Measurements from ENCODE around the gene TSPEAR.
"Not testable (repeated sequence)": the region's sequence is repeated elsewhere in the genome, so short reads cannot be mapped to it uniquely, and the experiment has no call there.

TSPEAR gene

GRCh38 chr21:44687671-44688070 is 23.7 kb downstream of the TSPEAR start:
- H3K4me3 ChIP-seq (ENCODE audit: insufficient read depth, low read length, poor library complexity, severe bottlenecking) = no peak overlapping the region
- no peaks in the 10 kb centered on the region for H3K27me3 ChIP-seq (ENCODE audit: low read length)
- no peaks in the 10 kb centered on the region for H3K9me3 ChIP-seq (ENCODE audit: insufficient read depth, low read length)
- H3F3A ChIP-seq (ENCODE audit: insufficient read depth) = no peaks in the 10 kb centered on the region
- no peak overlapping the region for H3K9ac ChIP-seq (ENCODE audit: low read length)
- no peaks in the 10 kb centered on the region for H3K79me2 ChIP-seq (ENCODE audit: insufficient read depth, low read length)
- H3K27ac ChIP-seq (ENCODE audit: low read depth, low read length) = no peak overlapping the region
- H3K36me3 ChIP-seq (ENCODE audit: low read length) = no peaks in the 10 kb centered on the region
- H3K9me2 ChIP-seq (replicated peaks; ENCODE audit: insufficient read depth, low read length) = no peaks in the 10 kb centered on the region
- H4K20me1 ChIP-seq (ENCODE audit: low read depth, low read length) = no peaks in the 10 kb centered on the region
- no peak overlapping the region for H2AFZ ChIP-seq (ENCODE audit: low read depth, low read length, severe bottlenecking)
- TF ChIP-seq CTCF (IDR thresholded peaks at IDR 0.05; ENCODE audit: insufficient read depth, low read length, poor library complexity, severe bottlenecking) = no peak
- no peak for TF ChIP-seq EZH2phosphoT487 (conservative IDR thresholded peaks at IDR 0.05; ENCODE audit: low read length)
- no peak overlapping the region for H3K4me2 ChIP-seq (ENCODE audit: low read depth, low read length, poor library complexity, severe bottlenecking)

DNA sequence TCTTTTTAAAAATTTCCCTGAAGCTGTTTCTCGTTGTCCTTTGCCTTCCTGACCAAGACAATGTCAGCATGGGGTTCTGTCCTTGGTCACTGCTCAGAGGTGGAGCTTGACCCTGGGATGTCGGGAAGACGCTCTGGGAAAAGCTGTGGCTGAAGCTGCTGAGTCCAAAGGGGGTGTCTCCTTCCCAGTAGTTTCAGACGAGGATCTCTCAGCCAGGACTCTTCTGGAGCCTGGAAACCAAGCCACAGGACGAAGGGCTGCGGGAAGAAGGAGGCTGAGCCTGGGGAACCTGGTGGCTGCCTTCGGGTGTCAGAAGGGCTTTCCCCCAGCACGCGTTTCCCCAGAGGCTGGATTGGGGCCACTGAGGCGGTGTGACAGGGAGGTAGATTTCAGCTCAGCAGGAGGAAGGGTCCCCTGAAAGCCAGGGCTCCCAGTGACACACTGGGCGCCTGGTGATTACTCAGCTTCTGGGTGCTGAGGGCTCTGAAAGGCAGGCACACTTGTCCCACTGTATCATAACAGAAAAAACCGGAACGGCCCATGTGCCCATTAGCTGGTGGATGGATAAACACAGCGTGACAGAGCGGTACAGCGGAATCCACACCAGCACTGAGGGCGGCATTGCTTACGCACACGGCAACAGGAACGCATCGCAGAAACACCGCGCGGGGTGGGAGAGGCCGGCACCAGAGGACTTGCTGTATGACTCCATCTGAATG is 24.4 kb downstream of the TSPEAR start:
- Histone ChIP-seq H3F3A (ENCODE audit: insufficient read depth) (no peaks in the 10 kb centered on the region), H3K4me3 (ENCODE audit: insufficient read depth, low read length, poor library complexity, severe bottlenecking) (no peak overlapping the region), H2AFZ (ENCODE audit: low read depth, low read length, severe bottlenecking) (no peak overlapping the region), H3K27me3 (ENCODE audit: low read length) (no peaks in the 10 kb centered on the region), H3K4me2 (ENCODE audit: low read depth, low read length, poor library complexity, severe bottlenecking) (no peak overlapping the region), H3K9ac (ENCODE audit: low read length) (no peak overlapping the region), H4K20me1 (ENCODE audit: low read depth, low read length) (no peaks in the 10 kb centered on the region), H3K9me2 (replicated peaks; ENCODE audit: insufficient read depth, low read length) (no peaks in the 10 kb centered on the region), H3K9me3 (ENCODE audit: insufficient read depth, low read length) (no peaks in the 10 kb centered on the region), H3K79me2 (ENCODE audit: insufficient read depth, low read length) (no peaks in the 10 kb centered on the region), H3K27ac (ENCODE audit: low read depth, low read length) (no peak overlapping the region), H3K36me3 (ENCODE audit: low read length) (no peaks in the 10 kb centered on the region)
- no peak for TF ChIP-seq EZH2phosphoT487 (conservative IDR thresholded peaks at IDR 0.05; ENCODE audit: low read length)
- no peak for TF ChIP-seq CTCF (IDR thresholded peaks at IDR 0.05; ENCODE audit: insufficient read depth, low read length, poor library complexity, severe bottlenecking)

DNA sequence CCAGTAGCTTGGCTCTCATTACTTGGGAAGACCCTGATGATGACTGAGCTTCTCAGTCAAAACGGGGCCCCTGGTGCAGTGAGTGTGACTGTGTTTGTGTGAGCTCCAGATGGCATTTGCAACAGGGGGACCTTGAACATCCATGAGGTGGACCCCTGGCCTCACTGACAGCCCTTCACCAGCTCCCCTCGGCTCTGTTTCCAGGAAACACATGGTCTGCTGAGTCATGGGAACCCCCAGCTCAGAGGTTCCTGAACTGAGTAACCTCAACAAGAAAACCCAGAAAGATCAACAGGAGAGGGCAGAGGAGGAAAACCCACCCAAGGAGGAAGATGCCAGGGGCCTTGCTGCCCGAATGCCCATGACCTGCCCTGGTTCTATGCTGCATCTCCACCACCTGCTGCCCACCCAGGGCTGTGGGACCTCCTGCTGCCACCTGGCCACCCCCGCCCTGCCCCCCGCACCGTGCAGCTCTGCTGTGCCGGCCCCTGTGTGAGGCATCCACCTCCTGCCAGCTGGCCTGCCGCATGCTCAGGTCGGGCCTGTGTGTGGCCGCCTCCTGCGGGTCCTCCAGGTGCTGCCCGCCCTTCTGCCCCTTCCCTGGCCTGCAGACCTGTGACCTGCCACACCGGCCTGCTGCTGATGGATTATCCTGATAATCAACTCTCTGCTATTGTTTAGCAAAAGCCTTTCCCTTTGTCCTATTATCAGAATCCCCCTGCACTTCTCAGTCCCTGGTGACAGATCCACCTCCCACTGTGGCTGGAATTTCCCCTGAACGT is 25.2 kb downstream of the TSPEAR start:
- H3K9me2 ChIP-seq (replicated peaks; ENCODE audit: insufficient read depth, low read length) = no peaks in the 10 kb centered on the region
- TF ChIP-seq CTCF (IDR thresholded peaks at IDR 0.05; ENCODE audit: insufficient read depth, low read length, poor library complexity, severe bottlenecking) (no peak), EZH2phosphoT487 (conservative IDR thresholded peaks at IDR 0.05; ENCODE audit: low read length) (no peak)
- H3K9ac ChIP-seq (ENCODE audit: low read length) = no peak overlapping the region
- H3F3A ChIP-seq (ENCODE audit: insufficient read depth) = no peaks in the 10 kb centered on the region
- H3K4me3 ChIP-seq (ENCODE audit: insufficient read depth, low read length, poor library complexity, severe bottlenecking) = no peak overlapping the region
- no peak overlapping the region for H3K4me2 ChIP-seq (ENCODE audit: low read depth, low read length, poor library complexity, severe bottlenecking)
- H4K20me1 ChIP-seq (ENCODE audit: low read depth, low read length) = no peaks in the 10 kb centered on the region
- H3K36me3 ChIP-seq (ENCODE audit: low read length) = no peaks in the 10 kb centered on the region
- no peak overlapping the region for H2AFZ ChIP-seq (ENCODE audit: low read depth, low read length, severe bottlenecking)
- no peak overlapping the region for H3K27ac ChIP-seq (ENCODE audit: low read depth, low read length)
- H3K9me3 ChIP-seq (ENCODE audit: insufficient read depth, low read length) = no peaks in the 10 kb centered on the region
- H3K27me3 ChIP-seq (ENCODE audit: low read length) = no peaks in the 10 kb centered on the region
- no peaks in the 10 kb centered on the region for H3K79me2 ChIP-seq (ENCODE audit: insufficient read depth, low read length)

- H3K27ac ChIP-seq (ENCODE audit: low read depth, low read length); H3K9me3 ChIP-seq (ENCODE audit: insufficient read depth, low read length); H3K27me3 ChIP-seq (ENCODE audit: low read length); H3K9ac ChIP-seq (ENCODE audit: low read length); H3K4me3 ChIP-seq (ENCODE audit: insufficient read depth, low read length, poor library complexity, severe bottlenecking); H3K4me2 ChIP-seq (ENCODE audit: low read depth, low read length, poor library complexity, severe bottlenecking); H3K9me2 ChIP-seq (replicated peaks; ENCODE audit: insufficient read depth, low read length); H3F3A ChIP-seq (ENCODE audit: insufficient read depth); H4K20me1 ChIP-seq (ENCODE audit: low read depth, low read length); H3K79me2 ChIP-seq (ENCODE audit: insufficient read depth, low read length); H2AFZ ChIP-seq (ENCODE audit: low read depth, low read length, severe bottlenecking); H3K36me3 ChIP-seq (ENCODE audit: low read length): not testable (repeated sequence)
These were observed 26.3 kb downstream of the TSPEAR start for GRCh38 chr21:44685050-44685449.

Data from SU-DHL-6 (cell line).